PC-9 (cell line): ENCODE data around the gene ULBP1.
"Not testable (repeated sequence)": the region's sequence is repeated elsewhere in the genome, so short reads cannot be mapped to it uniquely, and the experiment has no call there.

Experiments
- EZH2 ChIP-seq: fragments of 200-600 bp; sonication (generic); IDR thresholded peaks from 2 replicates; pipeline ENCODE4 v1.8.0; 2017; ENCODE audit warnings: antibody characterized with exemption, low read depth
- TF ChIP-seq, protein P1 (sequence below): fragments of 200-600 bp; sonication (generic); conservative IDR thresholded peaks from 2 replicates; pipeline ENCODE4 v1.6.1; 2017; ENCODE audit warnings: mixed run types, antibody characterized with exemption, mild to moderate bottlenecking, moderate library complexity

DNA sequence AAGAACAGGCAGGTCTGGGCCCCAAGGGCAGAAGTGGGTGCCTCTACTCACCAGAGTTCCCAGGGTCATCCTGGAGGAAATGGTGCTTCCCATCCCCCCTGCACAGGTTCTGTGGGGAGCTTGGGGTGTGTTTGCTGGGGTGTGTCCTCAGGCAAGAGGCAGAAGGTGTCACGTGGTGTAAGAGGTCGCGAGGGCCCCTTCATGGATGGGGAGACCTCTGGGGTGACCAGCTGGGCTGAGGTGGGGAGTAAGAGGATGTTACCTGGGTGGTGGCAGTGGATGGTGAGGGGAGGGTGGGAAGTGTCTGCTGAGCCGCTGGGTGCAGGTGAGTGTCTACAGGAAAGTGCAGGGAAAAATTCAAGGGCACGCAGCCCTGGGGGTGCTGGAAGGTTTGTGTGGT is 41.7 kb upstream of the ULBP1 start:
- TF ChIP-seq, protein P1, sequence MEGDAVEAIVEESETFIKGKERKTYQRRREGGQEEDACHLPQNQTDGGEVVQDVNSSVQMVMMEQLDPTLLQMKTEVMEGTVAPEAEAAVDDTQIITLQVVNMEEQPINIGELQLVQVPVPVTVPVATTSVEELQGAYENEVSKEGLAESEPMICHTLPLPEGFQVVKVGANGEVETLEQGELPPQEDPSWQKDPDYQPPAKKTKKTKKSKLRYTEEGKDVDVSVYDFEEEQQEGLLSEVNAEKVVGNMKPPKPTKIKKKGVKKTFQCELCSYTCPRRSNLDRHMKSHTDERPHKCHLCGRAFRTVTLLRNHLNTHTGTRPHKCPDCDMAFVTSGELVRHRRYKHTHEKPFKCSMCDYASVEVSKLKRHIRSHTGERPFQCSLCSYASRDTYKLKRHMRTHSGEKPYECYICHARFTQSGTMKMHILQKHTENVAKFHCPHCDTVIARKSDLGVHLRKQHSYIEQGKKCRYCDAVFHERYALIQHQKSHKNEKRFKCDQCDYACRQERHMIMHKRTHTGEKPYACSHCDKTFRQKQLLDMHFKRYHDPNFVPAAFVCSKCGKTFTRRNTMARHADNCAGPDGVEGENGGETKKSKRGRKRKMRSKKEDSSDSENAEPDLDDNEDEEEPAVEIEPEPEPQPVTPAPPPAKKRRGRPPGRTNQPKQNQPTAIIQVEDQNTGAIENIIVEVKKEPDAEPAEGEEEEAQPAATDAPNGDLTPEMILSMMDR: not testable (repeated sequence)
- TF ChIP-seq EZH2: not testable (repeated sequence)
